ENCODE data around the gene WDR43. TPM values are rescaled to one million over a fixed set of nuclear protein-coding genes. Genes with fewer than 3 reads are reported as not detected.

WDR43 gene
- total and polyA plus RNA-seq, 9 of the 15 experiments (the other 6 are each of a cell fraction or from before 2014, with no cell fraction given), result 34.6 to 197 (median 105) TPM

DNA sequence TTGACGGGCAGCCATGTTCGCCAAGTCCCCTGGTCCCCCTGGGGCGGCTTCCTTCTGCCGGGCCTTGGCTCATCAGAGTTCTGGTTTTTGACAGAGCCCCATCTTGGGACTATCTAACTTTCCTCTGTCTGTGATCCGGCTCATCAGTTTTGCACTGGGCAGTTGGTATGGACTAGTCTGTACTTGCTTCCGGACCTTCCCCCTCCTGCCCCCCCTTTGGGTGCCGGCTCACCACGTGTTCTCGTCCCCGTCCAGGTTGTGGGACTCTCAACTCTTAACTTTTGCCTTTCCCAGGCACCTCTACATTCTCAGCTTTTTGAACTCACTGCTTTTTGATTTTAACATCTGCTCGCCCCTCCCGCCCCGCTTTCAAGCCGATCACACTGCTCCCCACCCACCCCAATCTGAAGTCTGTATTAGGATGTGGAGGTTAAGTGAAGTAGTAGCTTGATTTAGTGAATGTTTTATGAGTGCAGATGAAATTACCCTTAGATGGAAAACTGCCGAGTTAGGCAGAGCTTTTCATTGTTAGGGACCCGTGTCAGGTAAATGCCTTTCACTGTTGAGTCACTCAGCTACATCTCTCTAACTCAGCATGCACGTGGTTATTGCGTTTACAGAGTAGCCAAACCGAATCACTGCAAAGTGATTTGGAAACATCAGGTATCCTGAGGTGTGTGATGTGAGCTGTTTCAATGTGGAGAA, 874 bp downstream of the WDR43 start (continued):
- TF ChIP-seq, protein P1, sequence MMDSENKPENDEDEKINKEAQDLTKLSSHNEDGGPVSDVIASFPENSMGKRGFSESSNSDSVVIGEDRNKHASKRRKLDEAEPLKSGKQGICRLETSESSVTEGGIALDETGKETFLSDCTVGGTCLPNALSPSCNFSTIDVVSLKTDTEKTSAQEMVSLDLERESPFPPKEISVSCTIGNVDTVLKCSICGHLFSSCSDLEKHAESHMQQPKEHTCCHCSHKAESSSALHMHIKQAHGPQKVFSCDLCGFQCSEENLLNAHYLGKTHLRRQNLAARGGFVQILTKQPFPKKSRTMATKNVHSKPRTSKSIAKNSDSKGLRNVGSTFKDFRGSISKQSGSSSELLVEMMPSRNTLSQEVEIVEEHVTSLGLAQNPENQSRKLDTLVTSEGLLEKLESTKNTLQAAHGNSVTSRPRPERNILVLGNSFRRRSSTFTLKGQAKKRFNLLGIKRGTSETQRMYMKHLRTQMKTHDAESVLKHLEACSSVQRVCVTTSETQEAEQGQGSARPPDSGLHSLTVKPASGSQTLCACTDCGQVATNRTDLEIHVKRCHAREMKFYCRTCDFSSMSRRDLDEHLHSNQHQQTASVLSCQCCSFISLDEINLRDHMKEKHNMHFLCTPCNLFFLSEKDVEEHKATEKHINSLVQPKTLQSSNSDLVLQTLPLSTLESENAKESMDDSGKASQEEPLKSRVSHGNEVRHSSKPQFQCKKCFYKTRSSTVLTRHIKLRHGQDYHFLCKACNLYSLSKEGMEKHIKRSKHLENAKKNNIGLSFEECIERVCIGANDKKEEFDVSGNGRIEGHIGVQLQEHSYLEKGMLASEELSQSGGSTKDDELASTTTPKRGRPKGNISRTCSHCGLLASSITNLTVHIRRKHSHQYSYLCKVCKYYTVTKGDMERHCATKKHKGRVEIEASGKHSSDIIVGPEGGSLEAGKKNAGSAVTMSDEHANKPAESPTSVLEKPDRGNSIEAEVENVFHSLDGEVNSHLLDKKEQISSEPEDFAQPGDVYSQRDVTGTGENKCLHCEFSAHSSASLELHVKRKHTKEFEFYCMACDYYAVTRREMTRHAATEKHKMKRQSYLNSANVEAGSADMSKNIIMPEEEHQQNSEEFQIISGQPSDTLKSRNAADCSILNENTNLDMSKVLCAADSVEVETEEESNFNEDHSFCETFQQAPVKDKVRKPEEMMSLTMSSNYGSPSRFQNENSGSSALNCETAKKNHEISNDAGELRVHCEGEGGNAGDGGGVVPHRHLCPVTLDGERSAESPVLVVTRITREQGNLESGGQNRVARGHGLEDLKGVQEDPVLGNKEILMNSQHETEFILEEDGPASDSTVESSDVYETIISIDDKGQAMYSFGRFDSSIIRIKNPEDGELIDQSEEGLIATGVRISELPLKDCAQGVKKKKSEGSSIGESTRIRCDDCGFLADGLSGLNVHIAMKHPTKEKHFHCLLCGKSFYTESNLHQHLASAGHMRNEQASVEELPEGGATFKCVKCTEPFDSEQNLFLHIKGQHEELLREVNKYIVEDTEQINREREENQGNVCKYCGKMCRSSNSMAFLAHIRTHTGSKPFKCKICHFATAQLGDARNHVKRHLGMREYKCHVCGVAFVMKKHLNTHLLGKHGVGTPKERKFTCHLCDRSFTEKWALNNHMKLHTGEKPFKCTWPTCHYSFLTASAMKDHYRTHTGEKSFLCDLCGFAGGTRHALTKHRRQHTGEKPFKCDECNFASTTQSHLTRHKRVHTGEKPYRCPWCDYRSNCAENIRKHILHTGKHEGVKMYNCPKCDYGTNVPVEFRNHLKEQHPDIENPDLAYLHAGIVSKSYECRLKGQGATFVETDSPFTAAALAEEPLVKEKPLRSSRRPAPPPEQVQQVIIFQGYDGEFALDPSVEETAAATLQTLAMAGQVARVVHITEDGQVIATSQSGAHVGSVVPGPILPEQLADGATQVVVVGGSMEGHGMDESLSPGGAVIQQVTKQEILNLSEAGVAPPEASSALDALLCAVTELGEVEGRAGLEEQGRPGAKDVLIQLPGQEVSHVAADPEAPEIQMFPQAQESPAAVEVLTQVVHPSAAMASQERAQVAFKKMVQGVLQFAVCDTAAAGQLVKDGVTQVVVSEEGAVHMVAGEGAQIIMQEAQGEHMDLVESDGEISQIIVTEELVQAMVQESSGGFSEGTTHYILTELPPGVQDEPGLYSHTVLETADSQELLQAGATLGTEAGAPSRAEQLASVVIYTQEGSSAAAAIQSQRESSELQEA (IDR thresholded peaks at IDR 0.05; ENCODE audit: low read depth), result no peak
- TF ChIP-seq CC2D1A (IDR thresholded peaks at IDR 0.05) (no peak), SMAD4 (CRISPR knock-in tag; conservative IDR thresholded peaks at IDR 0.05) (no peak), NONO (IDR thresholded peaks at IDR 0.05; ENCODE audit: low read depth in 2 of 2, low read length in 1 of 2) (no peak), MIER1 (IDR thresholded peaks at IDR 0.05; ENCODE audit: low read depth) (no peak), MAFG (tag; conservative IDR thresholded peaks at IDR 0.05) (no peak), CBX8 (IDR thresholded peaks at IDR 0.05; ENCODE audit: borderline replicate concordance, extremely low read depth, low read depth, low read length, poor library complexity, severe bottlenecking) (no peak), HDAC1 (IDR thresholded peaks at IDR 0.05) (peak in 1 of 2 experiments; percentile 76; a peak in 2 of 4 replicates), HNRNPLL (IDR thresholded peaks at IDR 0.05; ENCODE audit: low read depth, low read length, poor library complexity, severe bottlenecking) (no peak), ZNF76 (CRISPR knock-in tag; IDR thresholded peaks at IDR 0.05; ENCODE audit: borderline replicate concordance) (no peak), HMG20B (CRISPR knock-in tag; IDR thresholded peaks at IDR 0.05) (no peak), TAF7 (tag; IDR thresholded peaks at IDR 0.05) (no peak)
- TF ChIP-seq, protein P2, sequence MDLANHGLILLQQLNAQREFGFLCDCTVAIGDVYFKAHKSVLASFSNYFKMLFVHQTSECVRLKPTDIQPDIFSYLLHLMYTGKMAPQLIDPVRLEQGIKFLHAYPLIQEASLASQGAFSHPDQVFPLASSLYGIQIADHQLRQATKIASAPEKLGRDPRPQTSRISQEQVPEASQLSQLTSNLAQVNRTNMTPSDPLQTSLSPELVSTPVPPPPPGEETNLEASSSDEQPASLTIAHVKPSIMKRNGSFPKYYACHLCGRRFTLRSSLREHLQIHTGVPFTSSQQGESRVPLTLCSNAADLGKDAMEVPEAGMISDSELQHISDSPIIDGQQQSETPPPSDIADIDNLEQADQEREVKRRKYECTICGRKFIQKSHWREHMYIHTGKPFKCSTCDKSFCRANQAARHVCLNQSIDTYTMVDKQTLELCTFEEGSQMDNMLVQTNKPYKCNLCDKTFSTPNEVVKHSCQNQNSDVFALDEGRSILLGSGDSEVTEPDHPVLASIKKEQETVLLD (IDR thresholded peaks at IDR 0.05), result no peak
- TF ChIP-seq, protein P3, sequence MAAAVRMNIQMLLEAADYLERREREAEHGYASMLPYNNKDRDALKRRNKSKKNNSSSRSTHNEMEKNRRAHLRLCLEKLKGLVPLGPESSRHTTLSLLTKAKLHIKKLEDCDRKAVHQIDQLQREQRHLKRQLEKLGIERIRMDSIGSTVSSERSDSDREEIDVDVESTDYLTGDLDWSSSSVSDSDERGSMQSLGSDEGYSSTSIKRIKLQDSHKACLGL (CRISPR knock-in tag; IDR thresholded peaks at IDR 0.05; ENCODE audit: borderline replicate concordance, poor library complexity, severe bottlenecking), result peak; percentile 51
- TF ChIP-seq, protein P4, sequence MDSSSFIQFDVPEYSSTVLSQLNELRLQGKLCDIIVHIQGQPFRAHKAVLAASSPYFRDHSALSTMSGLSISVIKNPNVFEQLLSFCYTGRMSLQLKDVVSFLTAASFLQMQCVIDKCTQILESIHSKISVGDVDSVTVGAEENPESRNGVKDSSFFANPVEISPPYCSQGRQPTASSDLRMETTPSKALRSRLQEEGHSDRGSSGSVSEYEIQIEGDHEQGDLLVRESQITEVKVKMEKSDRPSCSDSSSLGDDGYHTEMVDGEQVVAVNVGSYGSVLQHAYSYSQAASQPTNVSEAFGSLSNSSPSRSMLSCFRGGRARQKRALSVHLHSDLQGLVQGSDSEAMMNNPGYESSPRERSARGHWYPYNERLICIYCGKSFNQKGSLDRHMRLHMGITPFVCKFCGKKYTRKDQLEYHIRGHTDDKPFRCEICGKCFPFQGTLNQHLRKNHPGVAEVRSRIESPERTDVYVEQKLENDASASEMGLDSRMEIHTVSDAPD (CRISPR knock-in tag; IDR thresholded peaks at IDR 0.05), result no peak
